Measurements from ENCODE around the gene SLC66A2.

GRCh38 chr18:79873449-79874110 lies 77.9 kb downstream of the SLC66A2 start:
- no peak for TF ChIP-seq CTCF (IDR thresholded peaks at IDR 0.05)
- TF ChIP-seq POLR2A (IDR thresholded peaks at IDR 0.05) = no peak
- TF ChIP-seq EP300 (IDR thresholded peaks at IDR 0.05) = no peak
